MM.1S (cell line): Measurements from ENCODE around the gene PPAT.

Source experiments
- DNase-seq: peaks from one replicate; pipeline ENCODE4 v3.0.0-alpha.2; 2015
- H2AFZ ChIP-seq: fragments of 300-600 bp; sonication (generic); 2 replicates; pipeline ENCODE4 v1.6.0; 2016; ENCODE audit warnings: antibody characterized with exemption, low read length
- H3F3A ChIP-seq: fragments of 300-600 bp; sonication (generic); 2 replicates; pipeline ENCODE4 v1.6.1; 2016; ENCODE audit warnings: mild to moderate bottlenecking, antibody characterized with exemption, low read length, moderate library complexity, mixed read lengths; ENCODE audit not compliant: insufficient read depth
- H3K27ac ChIP-seq: fragments of 300-600 bp; sonication (generic); 2 replicates; pipeline ENCODE4 v1.5.1; 2016; ENCODE audit warnings: mild to moderate bottlenecking, low read length
- H3K27me3 ChIP-seq: fragments of 300-600 bp; sonication (generic); replicated peaks from 2 replicates; pipeline ENCODE4 v1.6.0; 2016; ENCODE audit warnings: low read length; ENCODE audit not compliant: insufficient read depth
- H3K36me3 ChIP-seq: fragments of 300-600 bp; sonication (generic); replicated peaks from 2 replicates; pipeline ENCODE4 v1.6.1; 2016; ENCODE audit warnings: mild to moderate bottlenecking, low read length, mixed read lengths; ENCODE audit not compliant: insufficient read depth
- H3K4me1 ChIP-seq: fragments of 300-600 bp; sonication (generic); 2 replicates; pipeline ENCODE4 v1.6.1; 2016; ENCODE audit warnings: low read length, mixed read lengths
- H3K4me2 ChIP-seq: fragments of 300-600 bp; sonication (generic); 2 replicates; pipeline ENCODE4 v1.6.0; 2016; ENCODE audit warnings: low read depth, low read length
- H3K4me3 ChIP-seq: fragments of 300-600 bp; sonication (generic); 2 replicates; pipeline ENCODE4 v1.5.1; 2016; ENCODE audit warnings: low read length, mixed read lengths
- H3K79me2 ChIP-seq: fragments of 300-600 bp; sonication (generic); 2 replicates; pipeline ENCODE4 v1.6.1; 2016; ENCODE audit warnings: mixed run types, low read length, mixed read lengths
- H3K9ac ChIP-seq: fragments of 300-600 bp; sonication (generic); 2 replicates; pipeline ENCODE4 v1.6.1; 2016; ENCODE audit warnings: low read length, mixed read lengths
- H3K9me2 ChIP-seq: fragments of 300-600 bp; sonication (generic); replicated peaks from 2 replicates; pipeline ENCODE4 v1.6.1; 2016; ENCODE audit warnings: mild to moderate bottlenecking, low read length, mixed read lengths; ENCODE audit not compliant: insufficient read depth
- H3K9me3 ChIP-seq: fragments of 300-600 bp; sonication (generic); replicated peaks from 2 replicates; pipeline ENCODE4 v1.6.1; 2016; ENCODE audit warnings: mild to moderate bottlenecking, low read length, mixed read lengths; ENCODE audit not compliant: insufficient read depth
- H4K20me1 ChIP-seq: fragments of 300-600 bp; sonication (generic); 2 replicates; pipeline ENCODE4 v1.6.1; 2016; ENCODE audit warnings: mild to moderate bottlenecking, low read length, moderate library complexity, mixed read lengths; ENCODE audit not compliant: insufficient read depth
- CTCF ChIP-seq: fragments of 300-600 bp; sonication (generic); IDR thresholded peaks from 2 replicates; pipeline ENCODE4 v1.5.1; 2016; ENCODE audit warnings: antibody characterized with exemption, low read length, mixed read lengths
- EZH2 ChIP-seq: fragments of 300-600 bp; sonication (generic); optimal IDR thresholded peaks from 2 replicates; pipeline ENCODE3; 2017; ENCODE audit warnings: low read depth, mild to moderate bottlenecking, antibody characterized with exemption, low read length, mixed read lengths
- EZH2phosphoT487 ChIP-seq: fragments of 300-600 bp; sonication (generic); IDR thresholded peaks from 2 replicates; pipeline ENCODE4 v1.6.1; 2018; ENCODE audit warnings: antibody characterized with exemption, low read length

PPAT gene

DNA sequence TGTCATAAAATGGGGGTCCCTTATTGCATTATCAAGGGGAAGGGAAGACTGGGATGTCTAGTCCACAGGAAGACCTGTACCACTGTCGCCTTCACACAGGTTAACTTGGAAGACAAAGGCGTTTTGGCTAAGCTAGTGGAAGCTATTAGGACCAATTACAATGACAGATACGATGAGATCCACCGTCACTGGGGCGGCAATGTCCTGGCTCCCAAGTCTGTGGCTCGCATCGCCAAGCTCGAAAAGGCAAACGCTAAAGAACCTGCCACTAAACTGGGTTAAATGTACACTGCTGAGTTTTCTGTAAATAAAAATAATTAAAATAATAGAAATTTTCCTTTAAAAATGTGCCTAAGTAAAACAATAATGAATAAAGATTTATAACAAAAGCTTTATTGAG is 78.8 kb downstream of the PPAT start:
- no peaks in the 10 kb centered on the region for H4K20me1 ChIP-seq
- H3K9me2 ChIP-seq, result no peaks in the 10 kb centered on the region
- H3K79me2 ChIP-seq, result no peaks in the 10 kb centered on the region
- no peaks in the 10 kb centered on the region for H3K4me1 ChIP-seq
- H3K27me3 ChIP-seq, result no peaks in the 10 kb centered on the region
- H3K9me3 ChIP-seq, result no peaks in the 10 kb centered on the region
- H3K4me2 ChIP-seq, result no peak overlapping the region
- no peak overlapping the region for H3K27ac ChIP-seq
- no peak for DNase-seq
- no peaks in the 10 kb centered on the region; the same call in 1 of the 2 replicates for H3K36me3 ChIP-seq
- H3F3A ChIP-seq, result no peaks in the 10 kb centered on the region
- TF ChIP-seq CTCF (no peak), EZH2 (no peak), EZH2phosphoT487 (no peak)
- H3K9ac ChIP-seq, result no peak overlapping the region
- H2AFZ ChIP-seq, result no peak overlapping the region
- H3K4me3 ChIP-seq, result no peak overlapping the region

DNA sequence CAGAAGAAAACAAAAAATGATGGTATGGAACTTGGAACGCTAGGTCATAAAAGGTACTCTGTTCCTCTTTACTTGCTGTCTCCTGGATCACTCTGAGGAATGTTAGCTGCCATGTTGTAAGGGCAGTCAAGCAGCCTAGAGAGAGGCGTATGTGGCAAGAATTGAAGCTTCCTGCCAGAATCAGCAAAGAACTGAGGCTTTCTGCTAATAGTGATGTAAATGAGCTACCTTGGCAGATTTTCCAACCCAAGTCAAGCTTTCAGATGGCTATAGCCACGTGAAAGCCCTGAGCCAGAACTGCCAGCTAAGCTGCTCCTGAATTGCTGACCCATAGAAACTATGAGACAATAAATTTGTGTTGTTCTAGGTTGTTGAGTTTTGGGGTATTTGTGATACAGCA is 86.8 kb downstream of the PPAT start:
- Histone ChIP-seq H4K20me1 (no peaks in the 10 kb centered on the region), H3K4me1 (no peaks in the 10 kb centered on the region), H3K9me2 (no peaks in the 10 kb centered on the region), H2AFZ (no peak overlapping the region), H3K27ac (no peak overlapping the region), H3K4me3 (no peak overlapping the region), H3F3A (no peaks in the 10 kb centered on the region), H3K9ac (no peak overlapping the region), H3K4me2 (no peak overlapping the region), H3K36me3 (no peaks in the 10 kb centered on the region; the same call in 1 of the 2 replicates), H3K79me2 (no peaks in the 10 kb centered on the region), H3K9me3 (no peaks in the 10 kb centered on the region), H3K27me3 (no peaks in the 10 kb centered on the region)
- no peak for DNase-seq
- TF ChIP-seq EZH2, result no peak
- TF ChIP-seq CTCF, result no peak

DNA sequence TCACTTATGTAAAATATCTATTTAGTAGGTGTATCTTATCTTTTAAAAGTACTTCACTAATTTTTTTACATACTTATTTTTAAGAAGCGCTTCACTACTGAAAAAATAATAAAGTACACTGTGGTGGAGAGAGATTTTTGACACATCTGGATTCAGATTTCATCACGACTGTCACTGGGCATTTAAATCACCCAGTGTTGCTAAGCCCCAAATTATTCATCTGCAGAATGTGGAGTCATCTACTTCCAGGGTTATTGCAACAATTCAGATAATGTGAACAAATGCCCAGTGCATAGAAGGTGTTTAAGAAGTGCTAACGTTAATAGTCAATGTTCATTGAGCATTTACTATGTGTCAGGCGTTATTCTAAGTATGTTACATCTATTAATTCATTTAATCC is 90.0 kb downstream of the PPAT start:
- Histone ChIP-seq H3K36me3 (no peaks in the 10 kb centered on the region), H3K4me1 (no peaks in the 10 kb centered on the region), H3F3A (no peaks in the 10 kb centered on the region), H3K9ac (no peak overlapping the region), H3K27me3 (no peaks in the 10 kb centered on the region), H2AFZ (no peak overlapping the region), H3K9me3 (no peaks in the 10 kb centered on the region), H3K79me2 (no peaks in the 10 kb centered on the region), H3K4me3 (no peak overlapping the region), H4K20me1 (no peaks in the 10 kb centered on the region), H3K4me2 (no peak overlapping the region), H3K9me2 (no peaks in the 10 kb centered on the region), H3K27ac (no peak overlapping the region)
- DNase-seq, result no peak
- TF ChIP-seq EZH2phosphoT487 (no peak), CTCF (no peak), EZH2 (no peak)
